ENCODE results near the gene FLT4.

The FLT4 gene

GRCh38 chr5:180606215-180606785 is 43.1 kb downstream of the FLT4 start:
- H3K36me3 ChIP-seq, result no peaks in the 10 kb centered on the region
- no peaks in the 10 kb centered on the region for H3K27me3 ChIP-seq
- H3K4me1 ChIP-seq (ENCODE audit: control insufficient read depth in 1 of 2, insufficient read depth in 1 of 2, low read depth in 1 of 2, low read length in 1 of 2), result no peaks in the 10 kb centered on the region
- H3K9me3 ChIP-seq, result no peaks in the 10 kb centered on the region
- no peak overlapping the region for H3K4me3 ChIP-seq (ENCODE audit: low read depth in 1 of 2, low read length in 1 of 2)
- TF ChIP-seq CTCF (IDR thresholded peaks at IDR 0.05), result no peak
- no peak overlapping the region for H3K27ac ChIP-seq

- H3K27ac ChIP-seq, result no peak overlapping the region
- H3K4me3 ChIP-seq (ENCODE audit: low read depth in 1 of 2, low read length in 1 of 2), result no peak overlapping the region
- no peaks in the 10 kb centered on the region for H3K9me3 ChIP-seq
- no peaks in the 10 kb centered on the region for H3K36me3 ChIP-seq
- no peaks in the 10 kb centered on the region for H3K4me1 ChIP-seq (ENCODE audit: control insufficient read depth in 1 of 2, insufficient read depth in 1 of 2, low read depth in 1 of 2, low read length in 1 of 2)
- TF ChIP-seq CTCF (IDR thresholded peaks at IDR 0.05), result no peak
- no peaks in the 10 kb centered on the region for H3K27me3 ChIP-seq
Observed at GRCh38 chr5:180605554-180606214, 43.7 kb downstream of the FLT4 start.

DNA sequence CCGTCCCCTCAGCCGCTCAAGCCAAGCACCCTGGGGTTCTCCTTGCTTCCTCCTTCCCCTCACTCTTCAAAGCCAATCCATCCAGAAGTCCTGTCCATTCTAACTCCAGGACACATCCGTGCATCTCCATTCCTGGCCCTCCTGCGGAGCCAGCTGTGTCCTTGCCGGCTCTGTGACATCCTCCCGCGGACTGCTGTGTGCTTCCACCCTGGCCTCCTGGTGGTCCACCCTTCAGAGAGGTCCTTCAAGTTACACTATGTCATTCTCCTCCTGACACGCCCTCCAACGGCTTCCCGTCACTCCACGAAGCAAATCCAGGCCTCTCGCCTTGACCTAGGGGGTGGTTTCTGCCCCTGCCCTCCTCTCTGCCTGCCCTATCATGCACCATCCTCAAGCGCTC is 45.1 kb downstream of the FLT4 start:
- Histone ChIP-seq H3K36me3 (no peaks in the 10 kb centered on the region), H3K9me3 (no peaks in the 10 kb centered on the region), H3K4me3 (ENCODE audit: low read depth in 1 of 2, low read length in 1 of 2) (no peak overlapping the region), H3K4me1 (ENCODE audit: control insufficient read depth in 1 of 2, insufficient read depth in 1 of 2, low read depth in 1 of 2, low read length in 1 of 2) (no peaks in the 10 kb centered on the region), H3K27me3 (no peaks in the 10 kb centered on the region), H3K27ac (no peak overlapping the region)
- no peak for TF ChIP-seq CTCF (IDR thresholded peaks at IDR 0.05)

DNA sequence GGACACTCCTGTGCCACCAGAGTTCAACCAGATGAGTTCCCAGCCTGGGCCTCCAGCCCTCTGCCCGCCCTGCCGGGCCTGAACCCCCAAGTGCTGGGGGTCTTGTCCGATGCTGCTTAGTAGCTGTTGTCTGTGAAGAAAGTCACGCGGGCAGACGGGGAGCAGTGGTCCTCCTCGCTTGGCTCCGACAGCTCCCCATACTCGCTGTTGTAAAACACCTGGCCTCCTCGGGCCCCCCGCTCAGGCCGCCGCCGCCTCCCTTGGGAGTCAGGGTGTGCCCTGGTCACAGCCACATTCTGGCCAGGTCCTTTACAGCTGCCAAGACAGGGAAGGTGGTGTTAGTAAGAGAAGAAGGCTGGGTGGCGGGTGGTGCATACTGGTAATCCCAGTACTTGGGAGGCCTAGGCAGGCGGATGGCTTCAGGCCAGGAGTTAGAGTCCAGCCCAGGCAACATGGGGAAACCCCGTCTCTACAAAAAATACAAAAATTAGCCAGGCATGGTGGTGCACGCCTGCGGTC is 46.3 kb downstream of the FLT4 start:
- Histone ChIP-seq H3K27ac (no peak overlapping the region), H3K9me3 (no peaks in the 10 kb centered on the region), H3K4me1 (ENCODE audit: control insufficient read depth in 1 of 2, insufficient read depth in 1 of 2, low read depth in 1 of 2, low read length in 1 of 2) (no peaks in the 10 kb centered on the region), H3K36me3 (no peaks in the 10 kb centered on the region), H3K4me3 (ENCODE audit: low read depth in 1 of 2, low read length in 1 of 2) (no peak overlapping the region), H3K27me3 (no peaks in the 10 kb centered on the region)
- no peak for TF ChIP-seq CTCF (IDR thresholded peaks at IDR 0.05)

- Histone ChIP-seq H3K27ac (no peak overlapping the region), H3K36me3 (no peaks in the 10 kb centered on the region), H3K27me3 (no peaks in the 10 kb centered on the region), H3K4me1 (ENCODE audit: control insufficient read depth in 1 of 2, insufficient read depth in 1 of 2, low read depth in 1 of 2, low read length in 1 of 2) (no peaks in the 10 kb centered on the region), H3K4me3 (ENCODE audit: low read depth in 1 of 2, low read length in 1 of 2) (no peak overlapping the region), H3K9me3 (no peaks in the 10 kb centered on the region)
- TF ChIP-seq CTCF (IDR thresholded peaks at IDR 0.05), result no peak
Observed at GRCh38 chr5:180602481-180603075, 46.8 kb downstream of the FLT4 start.
